Measurements from ENCODE around the gene PAX7.

PAX7 gene

DNA sequence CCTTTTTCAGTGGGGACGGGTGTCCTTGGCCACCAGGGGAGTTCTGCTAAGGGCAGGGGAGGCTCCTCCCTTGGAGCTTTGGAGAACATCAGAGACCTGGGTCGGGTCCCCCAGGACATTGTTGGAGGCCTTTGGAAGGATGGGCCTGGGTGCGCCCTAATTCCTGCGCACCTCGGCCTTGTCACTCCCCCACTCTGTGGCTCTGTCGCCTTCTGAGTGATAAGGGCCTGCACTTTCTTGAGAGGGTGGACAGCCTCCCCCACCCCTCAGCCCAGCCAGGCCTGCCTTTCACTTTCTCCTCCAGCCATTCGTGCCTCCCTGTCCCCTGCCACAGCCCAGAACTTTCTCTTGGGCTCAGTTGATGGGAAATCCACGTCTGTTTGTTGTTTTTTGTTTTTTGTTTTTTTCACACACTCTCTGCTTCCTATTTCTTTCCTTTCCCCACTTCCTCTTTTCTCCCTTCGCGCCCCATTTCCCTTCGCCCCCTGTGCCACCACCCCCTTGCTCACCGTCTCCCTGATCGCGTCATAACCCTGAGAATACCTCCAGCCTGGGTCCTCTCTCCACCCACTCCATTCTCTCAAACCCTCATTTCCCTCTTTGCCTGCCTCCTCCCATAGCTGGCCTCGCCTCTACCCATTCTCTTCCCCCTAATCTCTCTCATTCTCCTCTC lies 85.6 kb downstream of the PAX7 start:
- Histone ChIP-seq H3K4me1 (ENCODE audit: control insufficient read depth in 1 of 2, insufficient read depth in 1 of 2, low read depth in 1 of 2, low read length in 1 of 2) (no peaks in the 10 kb centered on the region), H3K27me3 (peaks cover 96% of the 10 kb centered on the region)
- TF ChIP-seq, protein P1, sequence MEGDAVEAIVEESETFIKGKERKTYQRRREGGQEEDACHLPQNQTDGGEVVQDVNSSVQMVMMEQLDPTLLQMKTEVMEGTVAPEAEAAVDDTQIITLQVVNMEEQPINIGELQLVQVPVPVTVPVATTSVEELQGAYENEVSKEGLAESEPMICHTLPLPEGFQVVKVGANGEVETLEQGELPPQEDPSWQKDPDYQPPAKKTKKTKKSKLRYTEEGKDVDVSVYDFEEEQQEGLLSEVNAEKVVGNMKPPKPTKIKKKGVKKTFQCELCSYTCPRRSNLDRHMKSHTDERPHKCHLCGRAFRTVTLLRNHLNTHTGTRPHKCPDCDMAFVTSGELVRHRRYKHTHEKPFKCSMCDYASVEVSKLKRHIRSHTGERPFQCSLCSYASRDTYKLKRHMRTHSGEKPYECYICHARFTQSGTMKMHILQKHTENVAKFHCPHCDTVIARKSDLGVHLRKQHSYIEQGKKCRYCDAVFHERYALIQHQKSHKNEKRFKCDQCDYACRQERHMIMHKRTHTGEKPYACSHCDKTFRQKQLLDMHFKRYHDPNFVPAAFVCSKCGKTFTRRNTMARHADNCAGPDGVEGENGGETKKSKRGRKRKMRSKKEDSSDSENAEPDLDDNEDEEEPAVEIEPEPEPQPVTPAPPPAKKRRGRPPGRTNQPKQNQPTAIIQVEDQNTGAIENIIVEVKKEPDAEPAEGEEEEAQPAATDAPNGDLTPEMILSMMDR (IDR thresholded peaks at IDR 0.05), result no peak

GRCh38 chr1:18716785-18717678 lies 86.4 kb downstream of the PAX7 start:
- no peaks in the 10 kb centered on the region for H3K9me3 ChIP-seq
- no peaks in the 10 kb centered on the region for H3K4me1 ChIP-seq (ENCODE audit: control insufficient read depth in 1 of 2, insufficient read depth in 1 of 2, low read depth in 1 of 2, low read length in 1 of 2)
- no peak overlapping the region for H3K4me3 ChIP-seq (ENCODE audit: low read depth in 1 of 2, low read length in 1 of 2)
- H3K36me3 ChIP-seq, result no peaks in the 10 kb centered on the region
- TF ChIP-seq, protein P1 (IDR thresholded peaks at IDR 0.05), result no peak
- H3K27ac ChIP-seq, result no peak overlapping the region
- H3K27me3 ChIP-seq, result peaks cover 97% of the 10 kb centered on the region

More for the DNA sequence above, 85.6 kb downstream of the PAX7 start:
- Histone ChIP-seq H3K4me3 (ENCODE audit: low read depth in 1 of 2, low read length in 1 of 2) (no peak overlapping the region), H3K9me3 (no peaks in the 10 kb centered on the region), H3K36me3 (no peaks in the 10 kb centered on the region), H3K27ac (no peak overlapping the region)

DNA sequence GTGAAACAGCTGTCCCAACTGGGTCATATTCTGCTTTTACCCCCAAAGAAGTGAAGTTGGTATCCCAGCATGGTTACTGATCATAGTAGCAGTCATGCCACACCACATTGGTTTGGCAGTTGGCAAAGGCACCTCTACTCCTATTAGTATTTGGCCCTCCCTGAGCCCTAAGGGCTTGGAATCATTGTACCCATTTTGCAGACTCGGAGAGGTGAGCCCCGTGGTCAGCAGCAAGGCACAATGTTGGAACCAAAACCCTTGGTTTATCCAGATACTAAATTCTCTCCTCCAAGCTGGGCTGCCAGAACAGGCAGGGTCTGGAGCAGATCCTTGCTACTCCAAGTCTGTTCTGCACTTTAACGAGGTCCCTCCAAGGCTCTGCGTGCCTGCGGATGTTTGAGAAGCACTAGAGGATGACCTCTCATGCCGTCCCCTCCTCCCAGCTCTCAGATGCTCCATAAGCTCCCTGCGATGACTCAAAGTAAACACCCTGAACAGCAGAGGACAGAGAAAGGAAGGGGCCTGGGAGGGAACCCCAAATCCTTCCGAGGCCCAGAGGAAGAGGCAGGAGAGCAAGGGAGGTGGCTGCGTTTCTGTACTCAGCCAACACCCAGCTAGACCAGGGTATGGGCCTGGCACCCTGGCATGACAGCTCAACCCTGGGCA lies 89.3 kb downstream of the PAX7 start:
- H3K36me3 ChIP-seq, result no peaks in the 10 kb centered on the region
- TF ChIP-seq, protein P1 (IDR thresholded peaks at IDR 0.05), result no peak
- no peak overlapping the region for H3K27ac ChIP-seq
- no peaks in the 10 kb centered on the region for H3K9me3 ChIP-seq
- no peak overlapping the region for H3K4me3 ChIP-seq (ENCODE audit: low read depth in 1 of 2, low read length in 1 of 2)
- H3K27me3 ChIP-seq, result peaks cover 99% of the 10 kb centered on the region
- H3K4me1 ChIP-seq (ENCODE audit: control insufficient read depth in 1 of 2, insufficient read depth in 1 of 2, low read depth in 1 of 2, low read length in 1 of 2), result no peaks in the 10 kb centered on the region

GRCh38 chr1:18721041-18721440 lies 90.4 kb downstream of the PAX7 start:
- TF ChIP-seq, protein P1 (IDR thresholded peaks at IDR 0.05), result no peak
- Histone ChIP-seq H3K4me3 (ENCODE audit: low read depth in 1 of 2, low read length in 1 of 2) (no peak overlapping the region), H3K4me1 (ENCODE audit: control insufficient read depth in 1 of 2, insufficient read depth in 1 of 2, low read depth in 1 of 2, low read length in 1 of 2) (no peaks in the 10 kb centered on the region), H3K9me3 (no peaks in the 10 kb centered on the region), H3K27me3 (peaks cover 99% of the 10 kb centered on the region), H3K27ac (no peak overlapping the region), H3K36me3 (no peaks in the 10 kb centered on the region)

GRCh38 chr1:18721776-18722175 lies 91.1 kb downstream of the PAX7 start:
- Histone ChIP-seq H3K36me3 (no peaks in the 10 kb centered on the region), H3K4me3 (ENCODE audit: low read depth in 1 of 2, low read length in 1 of 2) (no peak overlapping the region), H3K9me3 (no peaks in the 10 kb centered on the region), H3K27me3 (peaks cover 99% of the 10 kb centered on the region), H3K4me1 (ENCODE audit: control insufficient read depth in 1 of 2, insufficient read depth in 1 of 2, low read depth in 1 of 2, low read length in 1 of 2) (no peaks in the 10 kb centered on the region), H3K27ac (no peak overlapping the region)
- TF ChIP-seq, protein P1 (IDR thresholded peaks at IDR 0.05), result no peak
